Jurkat, Clone E6-1 (cell line): Measurements from ENCODE around the gene SLC33A1.
"Not testable (repeated sequence)": the region's sequence is repeated elsewhere in the genome, so short reads cannot be mapped to it uniquely, and the experiment has no call there.

Experiments used
- DNase-seq: peaks from one replicate; pipeline ENCODE4 v3.0.0-alpha.2; 2011; ENCODE audit warnings: low read depth, low spot score
- H3K4me3 ChIP-seq: 2 replicates; pipeline ENCODE4 v1.5.1; 2011; ENCODE audit warnings: mild to moderate bottlenecking, low read length, control low read depth, moderate library complexity

Gene SLC33A1

GRCh38 chr3:155863072-155863784 is 9.0 kb upstream of the SLC33A1 start:
- no peak overlapping the region for H3K4me3 ChIP-seq
- no peak for DNase-seq

GRCh38 chr3:155862290-155862982 is 8.2 kb upstream of the SLC33A1 start:
- not testable (repeated sequence) for H3K4me3 ChIP-seq

DNA sequence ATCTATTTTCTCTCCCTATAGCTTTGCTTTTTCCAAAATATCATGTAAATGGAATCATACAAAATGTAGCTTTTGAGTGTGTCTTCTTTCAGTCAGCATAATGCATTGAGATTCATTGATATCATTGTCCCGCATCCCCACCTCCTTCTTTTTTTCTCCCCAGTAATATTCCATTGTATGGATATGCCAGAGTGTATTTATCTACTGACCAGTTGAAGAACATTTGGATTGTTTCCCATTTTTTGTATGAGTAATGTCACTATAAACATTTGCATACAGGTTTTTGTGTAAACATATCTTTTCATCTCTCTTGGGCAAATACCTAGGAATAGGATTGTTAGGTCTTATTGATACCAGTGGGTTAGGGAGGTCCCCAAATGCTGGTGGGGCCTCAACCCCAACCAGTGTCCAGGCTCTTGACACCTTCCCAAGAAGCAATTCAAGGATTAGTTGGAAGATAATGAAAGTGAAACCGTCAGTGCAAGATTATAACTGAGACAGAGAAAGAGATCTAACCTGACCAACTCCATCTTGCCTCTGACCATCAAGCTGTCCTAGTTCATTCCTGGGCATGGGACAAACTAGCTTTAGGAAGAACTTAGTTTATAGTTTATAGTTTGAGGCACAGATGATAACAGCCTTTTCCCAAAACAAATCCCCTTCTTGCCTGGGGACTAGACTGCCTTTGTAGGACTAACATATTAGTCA is 7.4 kb upstream of the SLC33A1 start:
- H3K4me3 ChIP-seq: no peak overlapping the region
- no peak for DNase-seq

More at GRCh38 chr3:155862290-155862982, 8.2 kb upstream of the SLC33A1 start:
- peak; percentile 82 for DNase-seq

- not testable (repeated sequence) for DNase-seq
These were observed 6.2 kb upstream of the SLC33A1 start for GRCh38 chr3:155860424-155860823.

GRCh38 chr3:155859859-155860258 is 5.6 kb upstream of the SLC33A1 start:
- H3K4me3 ChIP-seq: no peak overlapping the region
- DNase-seq: no peak

More at GRCh38 chr3:155860424-155860823, 6.2 kb upstream of the SLC33A1 start:
- H3K4me3 ChIP-seq: not testable (repeated sequence)

DNA sequence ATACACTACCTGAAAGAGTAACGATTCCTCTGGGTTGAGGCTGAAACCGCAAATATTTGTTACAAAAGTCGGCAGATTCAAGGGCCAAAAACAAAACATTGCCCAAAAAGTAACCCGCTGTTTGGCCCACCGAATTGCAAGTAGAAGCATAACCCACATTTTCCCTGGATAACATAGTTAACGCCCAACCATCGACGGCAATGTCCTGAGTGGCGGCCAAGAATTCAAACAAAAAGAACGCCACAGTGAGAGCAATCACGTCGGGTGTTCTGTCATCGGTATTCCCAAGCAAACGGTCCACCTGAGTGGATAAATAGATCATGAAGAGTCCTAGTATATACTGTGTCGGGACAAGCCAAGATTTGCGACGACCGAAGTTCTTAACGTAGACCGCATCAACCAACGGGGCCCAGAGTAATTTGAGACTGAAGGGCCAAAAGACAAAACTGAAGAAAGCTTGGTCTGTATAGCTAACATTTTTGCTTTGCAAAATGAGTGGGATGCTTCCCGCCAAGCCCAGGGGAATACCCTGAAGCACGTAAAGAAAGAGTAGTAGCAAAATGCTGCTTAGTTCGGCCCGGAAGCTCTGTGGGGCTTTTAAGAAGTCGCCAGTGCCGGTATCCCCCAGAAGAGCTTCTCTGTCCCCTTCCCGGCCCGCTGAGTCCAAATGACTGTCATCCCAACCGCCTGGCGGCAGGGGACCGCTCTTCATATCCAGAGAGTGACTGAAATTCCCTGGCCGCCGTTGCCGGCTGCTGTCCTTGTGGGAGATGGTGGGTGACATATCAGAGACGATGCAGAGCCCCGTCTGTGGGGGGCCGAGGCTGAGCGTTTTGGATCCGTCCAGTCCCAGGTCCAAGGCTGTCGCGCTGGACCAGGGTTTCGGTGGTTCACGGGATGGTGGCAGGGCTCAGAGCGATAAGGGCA is 750 bp downstream of the SLC33A1 start:
- no peak for DNase-seq
- H3K4me3 ChIP-seq: peak overlapping the region; percentile 95

DNA sequence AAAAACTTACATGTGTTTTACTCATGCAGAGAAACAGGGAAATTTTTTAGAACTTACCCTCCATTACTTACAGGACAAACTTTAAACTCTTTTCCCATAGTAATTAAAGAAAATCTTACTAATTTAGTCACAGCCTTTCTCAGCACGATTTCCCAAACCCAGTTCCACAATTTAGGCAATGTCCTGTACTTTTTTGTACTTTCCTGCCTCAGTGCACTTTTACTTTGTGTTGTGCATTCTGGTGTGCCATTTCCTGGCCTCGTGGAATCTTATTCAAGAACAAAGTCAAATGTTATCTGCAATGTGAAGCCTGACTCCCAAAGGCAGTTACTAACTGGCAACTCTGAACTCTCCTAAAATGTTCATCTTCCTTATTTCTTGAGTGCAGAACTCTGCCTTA is 1.9 kb downstream of the SLC33A1 start:
- DNase-seq: no peak
- peak overlapping the region; percentile 95 for H3K4me3 ChIP-seq

DNA sequence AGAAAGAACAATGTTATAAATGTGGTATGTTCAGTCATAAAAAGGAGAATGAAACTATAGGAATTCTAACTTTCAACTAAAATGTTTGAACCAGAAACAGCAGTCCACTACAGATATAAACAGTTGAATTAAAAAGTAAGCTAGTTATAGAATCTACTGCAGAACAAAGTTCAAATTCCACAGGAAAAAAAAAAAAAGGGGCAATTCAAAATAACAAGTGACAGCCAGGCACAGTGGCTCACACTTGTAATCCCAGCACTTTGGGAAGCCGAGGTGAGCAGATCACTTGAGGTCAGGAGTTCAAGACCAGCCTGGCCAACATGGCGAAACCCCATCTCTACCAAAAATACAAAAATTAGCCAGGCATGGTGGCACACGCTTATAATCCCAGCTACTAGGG is 4.8 kb downstream of the SLC33A1 start:
- not testable (repeated sequence) for DNase-seq, H3K4me3 ChIP-seq

DNA sequence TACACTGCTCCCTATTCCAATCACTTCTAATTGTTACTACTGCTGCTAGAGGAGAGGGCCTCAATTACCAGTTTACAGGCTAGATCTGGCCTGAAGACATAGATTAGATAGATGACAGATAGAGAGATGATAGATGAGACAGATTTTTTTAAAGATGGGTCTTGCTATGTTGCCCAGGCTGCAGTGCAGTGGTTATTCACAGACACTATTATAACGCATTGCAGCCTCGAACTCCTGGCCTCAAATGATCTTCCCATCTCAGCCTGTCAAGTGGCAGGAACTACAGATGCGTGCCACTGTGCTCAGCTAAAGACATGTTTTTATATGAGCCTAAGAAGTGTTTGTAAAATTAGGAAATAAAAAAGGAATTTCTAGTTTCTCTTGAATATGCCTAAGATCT is 6.2 kb downstream of the SLC33A1 start:
- H3K4me3 ChIP-seq: no peak overlapping the region
- DNase-seq: no peak

GRCh38 chr3:155846119-155846518 is 8.1 kb downstream of the SLC33A1 start:
- no peak for DNase-seq
- H3K4me3 ChIP-seq: no peak overlapping the region

- no peak for DNase-seq
- H3K4me3 ChIP-seq: no peak overlapping the region
These were observed 10.7 kb downstream of the SLC33A1 start for GRCh38 chr3:155843569-155843968.

DNA sequence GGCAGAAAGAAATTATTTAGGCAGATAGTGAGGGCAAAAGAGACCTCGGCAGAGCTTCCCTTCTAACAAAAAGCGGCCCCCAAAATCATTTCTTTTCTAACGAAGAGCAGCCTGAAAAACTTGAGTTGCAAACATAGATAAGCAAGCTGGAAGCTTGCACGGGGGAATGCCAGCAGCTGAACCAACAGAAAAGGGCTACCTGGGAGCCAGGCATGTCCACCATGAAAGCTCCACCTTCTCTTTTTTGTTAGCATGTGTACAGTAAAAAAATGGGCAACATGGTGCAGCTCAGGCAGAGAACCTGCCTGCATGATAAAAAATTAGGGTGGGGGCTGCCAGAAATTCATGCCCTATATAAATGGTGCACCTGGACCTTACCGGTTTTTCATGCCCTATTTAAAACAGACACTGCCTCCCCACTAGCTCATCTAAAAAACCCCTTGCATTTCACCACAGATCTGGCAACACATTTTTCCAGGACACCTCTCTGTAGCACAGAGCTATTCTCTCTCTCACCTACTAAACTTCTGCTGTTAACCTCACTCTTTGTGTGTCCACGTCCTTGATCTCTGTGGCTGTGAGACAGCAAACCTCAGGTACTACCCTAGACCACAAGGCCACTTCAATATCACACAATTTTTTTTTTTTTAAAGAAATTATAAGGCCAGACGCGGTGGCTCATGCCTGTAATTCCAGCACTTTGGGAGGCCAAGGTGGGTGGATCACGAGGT is 18.7 kb downstream of the SLC33A1 start:
- no peak for DNase-seq
- H3K4me3 ChIP-seq: no peak overlapping the region

GRCh38 chr3:155828490-155829098 is 25.6 kb downstream of the SLC33A1 start:
- DNase-seq, H3K4me3 ChIP-seq: not testable (repeated sequence)

- DNase-seq: no peak
- H3K4me3 ChIP-seq: no peak overlapping the region
These were observed 39.1 kb downstream of the SLC33A1 start for GRCh38 chr3:155815030-155815545.

DNA sequence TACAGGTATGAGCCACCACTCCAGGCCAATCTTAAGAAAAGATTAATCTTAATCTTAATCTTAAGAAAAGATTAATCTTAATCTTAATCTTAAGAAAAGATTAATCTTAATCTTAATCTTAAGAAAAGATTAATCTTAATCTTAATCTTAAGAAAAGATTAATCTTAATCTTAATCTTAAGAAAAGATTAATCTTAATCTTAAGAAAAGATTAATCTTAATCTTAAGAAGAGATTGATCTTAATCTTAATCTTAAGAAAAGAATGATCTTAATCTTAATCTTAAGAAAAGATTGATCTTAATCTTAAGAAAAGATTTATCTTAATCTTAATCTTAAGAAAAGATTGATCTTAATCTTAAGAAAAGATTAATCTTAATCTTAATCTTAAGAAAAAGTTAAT is 41.0 kb downstream of the SLC33A1 start:
- not testable (repeated sequence) for DNase-seq, H3K4me3 ChIP-seq

GRCh38 chr3:155809181-155809580 is 45.0 kb downstream of the SLC33A1 start:
- no peak overlapping the region for H3K4me3 ChIP-seq
- DNase-seq: no peak

DNA sequence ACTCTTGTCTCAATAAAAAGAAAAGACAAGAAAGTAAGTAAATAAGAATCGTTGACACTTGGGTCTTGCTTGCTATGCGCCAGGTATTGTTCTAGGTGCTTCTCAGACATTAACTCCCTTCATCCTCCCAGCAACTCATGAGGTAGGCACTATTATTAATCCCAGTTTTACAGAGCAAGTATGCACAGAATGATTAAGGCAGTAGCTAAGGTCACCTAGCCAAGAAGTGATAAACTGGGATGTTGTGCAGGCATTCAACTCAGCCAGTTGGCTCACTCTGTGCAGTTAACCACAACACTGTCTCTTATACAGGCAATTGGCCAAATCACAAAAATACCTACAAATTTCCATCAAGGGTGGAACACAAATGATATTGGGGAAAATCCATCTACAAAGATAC is 46.4 kb downstream of the SLC33A1 start:
- no peak overlapping the region for H3K4me3 ChIP-seq
- no peak for DNase-seq
